H1 (cell line): ENCODE results near the gene ZNF786. TPM values are rescaled to one million over a fixed set of nuclear protein-coding genes. Genes with fewer than 3 reads are reported as not detected.

Experiments
- CTCF ChIA-PET: fragments of 300-600 bp; sonication (Branson Sonifier 250); formaldehyde crosslinking; loops from one replicate; lab custom pipeline; 2021; ENCODE audit not compliant: partially characterized antibody; lab: Charles Lee
- POLR2A ChIA-PET: fragments of 300-600 bp; sonication (Branson Sonifier 250); formaldehyde crosslinking; loops from one replicate; lab custom pipeline; 2021; ENCODE audit warnings: inconsistent platforms; ENCODE audit not compliant: partially characterized antibody; lab: Charles Lee
- DNase-seq, 2 experiments: peaks; one replicate each; pipeline versions ENCODE4 v3.0.0 to v3.0.0-alpha.2; 2010 to 2022; ENCODE audit warnings: low spot score in 2 of 2, low read depth in 1 of 2, mixed read lengths in 1 of 2
- FAIRE-seq: peaks from 2 replicates; lab custom pipeline; 2011; peaks lifted over from hg19 to GRCh38; lab: Jason Lieb, UNC
- H2AFZ ChIP-seq: 2 replicates; pipeline ENCODE4 v1.8.1; 2012; ENCODE audit warnings: low read length, inconsistent platforms
- H2AK5ac ChIP-seq: 2 replicates; pipeline ENCODE4 v1.6.1; 2013; ENCODE audit warnings: low read depth, low read length
- H2BK120ac ChIP-seq: replicated peaks from 2 replicates; pipeline ENCODE3; 2013; ENCODE audit warnings: low read depth, low read length, inconsistent platforms
- H2BK12ac ChIP-seq: 2 replicates; pipeline ENCODE4 v1.6.1; 2013; ENCODE audit warnings: low read depth, low read length
- H2BK15ac ChIP-seq: 2 replicates; pipeline ENCODE4 v1.6.1; 2013; ENCODE audit warnings: low read length
- H2BK20ac ChIP-seq: 2 replicates; pipeline ENCODE4 v1.6.1; 2013; ENCODE audit warnings: low read length
- H2BK5ac ChIP-seq: 2 replicates; pipeline ENCODE4 v1.6.1; 2013; ENCODE audit warnings: low read depth, low read length
- H3K14ac ChIP-seq: 2 replicates; pipeline ENCODE4 v1.6.1; 2013; ENCODE audit warnings: inconsistent platforms; ENCODE audit not compliant: insufficient read length
- H3K18ac ChIP-seq: 2 replicates; pipeline ENCODE4 v1.6.1; 2013; ENCODE audit warnings: low read length; ENCODE audit errors: extremely low read depth
- H3K23ac ChIP-seq: 2 replicates; pipeline ENCODE4 v1.6.1; 2013; ENCODE audit warnings: inconsistent platforms; ENCODE audit not compliant: insufficient read length
- H3K23me2 ChIP-seq: 2 replicates; pipeline ENCODE4 v1.6.1; 2013; ENCODE audit warnings: low read depth, low read length
- H3K27ac ChIP-seq: 2 replicates; pipeline ENCODE4 v1.6.1; 2011; ENCODE audit warnings: low read depth, low read length, inconsistent platforms
- H3K27me3 ChIP-seq, 4 experiments: replicated peaks in 1 of 4; 1 replicate in 1 of 4; 2 replicates in 3 of 4; pipeline versions ENCODE4 v1.6.1 to v1.8.1; 2011 to 2013; ENCODE audit warnings: low read length in 3 of 4, mild to moderate bottlenecking in 3 of 4, inconsistent platforms in 2 of 4, mixed read lengths in 2 of 4, moderate library complexity in 1 of 4; ENCODE audit not compliant: control insufficient read depth in 3 of 4, insufficient read depth in 3 of 4; ENCODE audit errors: extremely low read depth in 1 of 4
- H3K36me3 ChIP-seq, 4 experiments: 2 replicates each; pipeline versions ENCODE4 v1.6.1 to v1.8.1; 2011 to 2013; ENCODE audit warnings: mild to moderate bottlenecking in 4 of 4, low read length in 3 of 4, moderate library complexity in 2 of 4, control low read depth in 1 of 4, inconsistent platforms in 1 of 4; ENCODE audit not compliant: insufficient read depth in 4 of 4, control insufficient read depth in 2 of 4
- H3K4ac ChIP-seq: replicated peaks from 2 replicates; pipeline ENCODE3; 2013; ENCODE audit warnings: low read length, low read depth, mixed read lengths, inconsistent platforms; ENCODE audit not compliant: insufficient read length
- H3K4me1 ChIP-seq, 4 experiments: replicated peaks in 1 of 4; 1 replicate in 1 of 4; 2 replicates in 3 of 4; pipeline versions ENCODE4 v1.6.1 to v1.8.1; 2011 to 2013; ENCODE audit warnings: low read length in 3 of 4, inconsistent platforms in 2 of 4, mixed read lengths in 1 of 4; ENCODE audit not compliant: insufficient read depth in 4 of 4, control insufficient read depth in 3 of 4
- H3K4me2 ChIP-seq, 2 experiments: 2 replicates each; pipeline versions ENCODE4 v1.6.1 to v1.8.1; 2011 to 2013; ENCODE audit warnings: low read depth in 2 of 2, low read length in 2 of 2, control low read depth in 1 of 2, inconsistent platforms in 1 of 2, mild to moderate bottlenecking in 1 of 2; ENCODE audit not compliant: insufficient read depth in 1 of 2
- H3K4me3 ChIP-seq, 4 experiments: fragments of 200-600, 300-600 bp in 1 of 4; sonication (generic), shearing (Covaris generic), sonication (Bioruptor Twin) in 1 of 4; 2 replicates each; pipeline versions ENCODE4 v1.5.1 to v1.8.1; 2011 to 2016; ENCODE audit warnings: low read length in 4 of 4, low read depth in 3 of 4, control low read depth in 2 of 4, inconsistent platforms in 2 of 4, mild to moderate bottlenecking in 2 of 4, mixed read lengths in 1 of 4, moderate library complexity in 1 of 4; ENCODE audit not compliant: insufficient read depth in 2 of 4; ENCODE audit errors: extremely low read depth in 1 of 4
- H3K56ac ChIP-seq: replicated peaks from 2 replicates; pipeline ENCODE3; 2013; ENCODE audit warnings: low read depth, mild to moderate bottlenecking, mixed read lengths, low read length, inconsistent platforms; ENCODE audit not compliant: insufficient read length
- H3K79me1 ChIP-seq: 2 replicates; pipeline ENCODE4 v1.6.1; 2013; ENCODE audit warnings: low read depth, low read length, control low read depth
- H3K79me2 ChIP-seq, 2 experiments: 2 replicates each; pipeline versions ENCODE4 v1.6.1 to v1.8.1; 2012 to 2013; ENCODE audit warnings: low read length in 2 of 2, mild to moderate bottlenecking in 2 of 2, inconsistent platforms in 1 of 2; ENCODE audit not compliant: insufficient read depth in 2 of 2, control insufficient read depth in 1 of 2
- H3K9ac ChIP-seq, 4 experiments: replicated peaks in 1 of 4; 1 replicate in 1 of 4; 2 replicates in 3 of 4; pipeline versions ENCODE4 v1.6.1 to v1.8.1; 2011 to 2013; ENCODE audit warnings: low read depth in 3 of 4, low read length in 3 of 4, control low read depth in 2 of 4, mild to moderate bottlenecking in 2 of 4, moderate library complexity in 2 of 4, inconsistent platforms in 1 of 4; ENCODE audit errors: extremely low read depth in 1 of 4
- H3K9me3 ChIP-seq, 2 experiments: 2 replicates each; pipeline versions ENCODE4 v1.6.1 to v1.8.1; 2012 to 2013; ENCODE audit warnings: mild to moderate bottlenecking in 2 of 2, moderate library complexity in 2 of 2, control low read depth in 1 of 2, inconsistent platforms in 1 of 2, low read depth in 1 of 2, low read length in 1 of 2, mixed read lengths in 1 of 2; ENCODE audit not compliant: insufficient read depth in 2 of 2
- H4K20me1 ChIP-seq, 2 experiments: replicated peaks in 1 of 2; 2 replicates each; pipeline versions ENCODE3 to v1.8.1; 2011 to 2013; ENCODE audit warnings: inconsistent platforms in 2 of 2, low read length in 2 of 2, mild to moderate bottlenecking in 1 of 2; ENCODE audit not compliant: insufficient read depth in 2 of 2, control insufficient read depth in 1 of 2
- H4K5ac ChIP-seq: 2 replicates; pipeline ENCODE4 v1.6.1; 2013; ENCODE audit warnings: low read length, low read depth, mixed read lengths, inconsistent platforms; ENCODE audit not compliant: insufficient read length
- H4K8ac ChIP-seq: 2 replicates; pipeline ENCODE4 v1.8.0; 2013; ENCODE audit warnings: mild to moderate bottlenecking, moderate library complexity, low read length, inconsistent platforms; ENCODE audit not compliant: insufficient read depth; ENCODE audit errors: extremely low read depth
- H4K91ac ChIP-seq: replicated peaks from 2 replicates; pipeline ENCODE3; 2013; ENCODE audit warnings: low read length, mixed read lengths, inconsistent platforms; ENCODE audit not compliant: insufficient read length
- WGBS, 2 experiments: shearing (Covaris generic) in 1 of 2; methylation state at CpG; one replicate each; pipeline versions ENCODE4 v1.1.6 to v1.1.7; 2013 to 2015; ENCODE audit warnings: low lambda C conversion rate in 2 of 2, mixed read lengths in 2 of 2, inconsistent platforms in 1 of 2, low coverage in 1 of 2, missing lambda C conversion rate in 1 of 2; ENCODE audit not compliant: insufficient replicate concordance in 2 of 2, insufficient coverage in 1 of 2, insufficient read length in 1 of 2; ENCODE audit errors: extremely low coverage in 1 of 2, missing lambda C conversion rate in 1 of 2; 5-methylcytosine and 5-hydroxymethylcytosine counted together
- polyA plus RNA-seq, 7 experiments: library from polyadenylated mRNA; depleted of rRNA in 3 of 7; stranded (reverse) in 5 of 7; unstranded in 2 of 7; fragments of >200 nt in 5 of 7; fragments of 200-250 nt in 2 of 7; gene quantifications; 1 replicate in 5 of 7; 2 replicates in 1 of 7; 4 replicates in 1 of 7; pipeline versions ENCODE4 v1.2.1 to v1.2.3, GENCODE V29; 2011 to 2013; ENCODE audit warnings: missing spikeins in 2 of 7, mixed read lengths in 2 of 7
- total RNA-seq: library from RNA; stranded (reverse); fragmentation: NEBNext Ultra II Directional; extraction: Animal tissue kit (Norgen Biotek cat#: 25700); gene quantifications from 2 replicates; pipeline ENCODE4 v1.2.1, GENCODE V29; 2021

Gene ZNF786
- total and polyA plus RNA-seq, 2 of the 8 experiments (the other 6 are each of a cell fraction or from before 2014, with no cell fraction given) = 7.7 to 16.3 TPM

- Histone ChIP-seq H3K79me2 (peaks cover 0 to 3% of the 10 kb centered on the region in 2 experiments; a peak in 1 of 4 replicates), H4K5ac (no peak overlapping the region), H4K8ac (no peak overlapping the region), H2BK20ac (no peak overlapping the region), H2BK12ac (no peak overlapping the region), H3K36me3 (peaks cover 13 to 35% (median 27%) of the 10 kb centered on the region in 4 experiments), H3K4me1 (no peaks in the 10 kb centered on the region; a peak in 1 of 7 replicates), H3K4me2 (no peak overlapping the region), H3K18ac (no peak overlapping the region), H3K56ac (no peak overlapping the region), H3K79me1 (no peaks in the 10 kb centered on the region), H3K23ac (no peak overlapping the region), H3K14ac (no peak overlapping the region), H3K4ac (no peak overlapping the region), H4K91ac (no peak overlapping the region), H3K4me3 (no peak overlapping the region), H3K27ac (no peak overlapping the region), H3K27me3 (no peaks in the 10 kb centered on the region), H3K9me3 (no peaks in the 10 kb centered on the region), H4K20me1 (peaks cover 0 to 3% of the 10 kb centered on the region in 2 experiments), H3K23me2 (no peaks in the 10 kb centered on the region), H2BK15ac (no peak overlapping the region), H2AFZ (no peak overlapping the region), H2BK5ac (no peak overlapping the region), H2AK5ac (no peak overlapping the region), H3K9ac (no peak overlapping the region), H2BK120ac (no peak overlapping the region)
- ChIA-PET CTCF (interaction anchor here (2.0 to 4.4 kb wide), 3 partner anchors 9 to 68 kb away, joined by 5 to 22 read pairs (median 6); no protein-coding TSS in a partner anchor), POLR2A (interaction anchor here (0.6 to 2.1 kb wide), 2 partner anchors 14 to 77 kb away, joined by 3 to 9 read pairs; no protein-coding TSS in a partner anchor)
- DNase-seq = no peak
- WGBS, 2 experiments = 79% methylated on average over 3 of the region's 3 CpGs; no CpG with 5 or more reads in 1 of the 2 experiments
- no peak for FAIRE-seq
These were observed 16.2 kb downstream of the ZNF786 start for GRCh38 chr7:149074116-149074885.
